K562 (cell line): ENCODE data around the gene CACNA2D4. TPM values are rescaled to one million over a fixed set of nuclear protein-coding genes. Genes with fewer than 3 reads are reported as not detected.

Experiments used
- ATAC-seq: fragments of 200-7000 bp; cut with Tn5 transposase; 3 replicates; pipeline ENCODE4 v1.9.1; 2020; ENCODE audit warnings: moderate library complexity
- BruUV-seq: library from RNA; stranded (reverse); fragments of 400-500 nt; replicated peaks from 2 replicates; lab custom pipeline; 2021; lab: Mats Ljungman, UMichigan
- CTCF ChIA-PET: fragments of 300-600 bp; formaldehyde crosslinking; extraction: SDS; loops from one replicate; lab custom pipeline; 2021; ENCODE audit warnings: low intra/inter-chr PET ratio; lab: Yijun Ruan, JAX
- POLR2A ChIA-PET: fragments of 300-600, 350-650 bp; sonication (Branson Sonifier 250); formaldehyde crosslinking; extraction: SDS; loops from one replicate; lab custom pipeline; 2021; ENCODE audit warnings: antibody characterized with exemption, inconsistent platforms; lab: Yijun Ruan, JAX
- DNase-seq, 4 experiments: peaks; one replicate each; pipeline versions ENCODE4 v3.0.0 to v3.0.0-alpha.2; 2011 to 2018; ENCODE audit warnings: low spot score in 3 of 4, mixed read lengths in 3 of 4; ENCODE audit errors: extremely low read depth in 1 of 4
- FAIRE-seq: peaks from 2 replicates; lab custom pipeline; 2011; peaks lifted over from hg19 to GRCh38; lab: Jason Lieb, UNC
- H2AFZ ChIP-seq: 2 replicates; pipeline ENCODE4 v1.6.0; 2011; ENCODE audit warnings: low read depth, low read length, control low read depth, inconsistent platforms
- H3K27ac ChIP-seq: fragments of 200-600 bp; 3 replicates; pipeline ENCODE4 v1.8.0; 2011; ENCODE audit warnings: low read depth, mild to moderate bottlenecking, control low read depth, inconsistent platforms, low read length, moderate library complexity, mixed read lengths; ENCODE audit errors: extremely low read depth
- H3K27me3 ChIP-seq, 2 experiments: fragments of 300-600 bp in 1 of 2; 2 replicates in 1 of 2; 3 replicates in 1 of 2; pipeline versions ENCODE4 v1.6.0 to v1.8.0; 2011; ENCODE audit warnings: inconsistent platforms in 2 of 2, low read length in 2 of 2, mild to moderate bottlenecking in 1 of 2, mixed read lengths in 1 of 2, moderate library complexity in 1 of 2; ENCODE audit not compliant: control insufficient read depth in 2 of 2, insufficient read depth in 2 of 2
- H3K36me3 ChIP-seq: fragments of 300-600 bp; 3 replicates; pipeline ENCODE4 v1.8.0; 2011; ENCODE audit warnings: mild to moderate bottlenecking, low read length, inconsistent platforms; ENCODE audit not compliant: control insufficient read depth, insufficient read depth
- H3K4me1 ChIP-seq, 2 experiments: fragments of 200-600 bp in 1 of 2; replicated peaks in 1 of 2; 2 replicates in 1 of 2; 3 replicates in 1 of 2; pipeline versions ENCODE4 v1.5.1 to v1.8.0; 2011; ENCODE audit warnings: inconsistent platforms in 2 of 2, low read length in 2 of 2, mild to moderate bottlenecking in 1 of 2, mixed read lengths in 1 of 2, moderate library complexity in 1 of 2; ENCODE audit not compliant: control insufficient read depth in 2 of 2, insufficient read depth in 2 of 2
- H3K4me2 ChIP-seq: 2 replicates; pipeline ENCODE4 v1.6.1; 2011; ENCODE audit warnings: low read length, control low read depth, inconsistent platforms, mixed read lengths; ENCODE audit not compliant: insufficient read depth
- H3K4me3 ChIP-seq: fragments of 200-600 bp; sonication (generic), shearing (Covaris generic); 2 replicates; pipeline ENCODE4 v1.5.1; 2016; ENCODE audit warnings: control low read depth, inconsistent platforms
- H3K79me2 ChIP-seq: fragments of 200-600 bp; 3 replicates; pipeline ENCODE4 v1.8.0; 2011; ENCODE audit warnings: low read length, inconsistent platforms; ENCODE audit not compliant: control insufficient read depth, insufficient read depth
- H3K9ac ChIP-seq, 2 experiments: 2 replicates each; pipeline versions ENCODE4 v1.6.0 to v1.6.1; 2011; ENCODE audit warnings: low read depth in 2 of 2, low read length in 2 of 2, control low read depth in 1 of 2, inconsistent platforms in 1 of 2, mild to moderate bottlenecking in 1 of 2, mixed read lengths in 1 of 2; ENCODE audit not compliant: insufficient read depth in 1 of 2
- H3K9me1 ChIP-seq: one replicate; pipeline ENCODE4 v1.6.0; 2011; ENCODE audit warnings: inconsistent platforms, mild to moderate bottlenecking, low read length, moderate library complexity; ENCODE audit not compliant: control insufficient read depth, insufficient read depth
- H3K9me3 ChIP-seq: replicated peaks from 2 replicates; pipeline ENCODE4 v1.5.1; 2011; ENCODE audit warnings: low read depth, low read length, inconsistent platforms; ENCODE audit not compliant: control insufficient read depth, insufficient read depth
- H4K20me1 ChIP-seq: replicated peaks from 2 replicates; pipeline ENCODE4 v1.6.1; 2011; ENCODE audit warnings: low read length, inconsistent platforms, mixed read lengths; ENCODE audit not compliant: control insufficient read depth, insufficient read depth
- ADNP ChIP-seq: fragments of 200-800 bp; sonication (Bioruptor generic); IDR thresholded peaks from 2 replicates; pipeline ENCODE4 v1.6.1; 2016; ENCODE audit warnings: missing genetic modification characterization, missing compliant biosample characterization
- ARID1B ChIP-seq: fragments of 450-650 bp; IDR thresholded peaks from 2 replicates; pipeline ENCODE4 v1.6.1; 2016; ENCODE audit warnings: antibody characterized with exemption, mild to moderate bottlenecking, inconsistent platforms
- BHLHE40 ChIP-seq: IDR thresholded peaks from 2 replicates; pipeline ENCODE4 v1.6.1; 2011; ENCODE audit warnings: low read length, improper control_type of control experiment
- GATAD2B ChIP-seq: fragments of 450-650 bp; IDR thresholded peaks from 2 replicates; pipeline ENCODE4 v1.6.1; 2017; ENCODE audit warnings: mild to moderate bottlenecking, borderline replicate concordance
- HDAC1 ChIP-seq, 2 experiments: fragments of 450-650 bp; IDR thresholded peaks; 2 replicates each; pipeline ENCODE4 v1.6.1; 2016 to 2017; ENCODE audit warnings: inconsistent platforms in 1 of 2, mild to moderate bottlenecking in 1 of 2, moderate library complexity in 1 of 2
- MECOM ChIP-seq: fragments of 250-450 bp; sonication (Bioruptor Pico); IDR thresholded peaks from 2 replicates; pipeline ENCODE4 v1.8.0; 2022; ENCODE audit warnings: inconsistent platforms
- PRPF4 ChIP-seq: fragments of 200-400 bp; formaldehyde crosslinking; IDR thresholded peaks from one replicate; pipeline ENCODE4 v1.6.1; 2017; ENCODE audit warnings: low read length, low read depth, mild to moderate bottlenecking; ENCODE audit not compliant: insufficient read depth, poor library complexity, severe bottlenecking
- SREBF2 ChIP-seq: sonication (generic); formaldehyde crosslinking; IDR thresholded peaks from 2 replicates; pipeline ENCODE4 v1.4.0; 2020; ENCODE audit warnings: mild to moderate bottlenecking, missing genetic modification reagents
- TCF3 ChIP-seq: sonication (generic); formaldehyde crosslinking; IDR thresholded peaks from 2 replicates; pipeline ENCODE4 v1.4.0; 2020; ENCODE audit warnings: mild to moderate bottlenecking, missing genetic modification reagents
- ZFP1 ChIP-seq: fragments of 450-650 bp; formaldehyde crosslinking; IDR thresholded peaks from 2 replicates; pipeline ENCODE4 v1.4.0; 2020; ENCODE audit warnings: mild to moderate bottlenecking, mixed read lengths
- ZNF282 ChIP-seq: sonication (generic); formaldehyde crosslinking; IDR thresholded peaks from 2 replicates; pipeline ENCODE4 v1.8.1; 2023; ENCODE audit warnings: missing genetic modification reagents
- ZNF436 ChIP-seq: fragments of 250-450, 450-650 bp; sonication (Bioruptor Pico); formaldehyde crosslinking; IDR thresholded peaks from 2 replicates; pipeline ENCODE4 v1.7.0; 2020; ENCODE audit warnings: mild to moderate bottlenecking
- WGBS: fragments of 100-300 bp; shearing (Covaris generic); methylation state at CpG from one replicate; pipeline ENCODE4 v1.1.6; 2016; ENCODE audit warnings: low coverage, mixed read lengths; ENCODE audit not compliant: insufficient coverage; ENCODE audit errors: missing lambda C conversion rate; 5-methylcytosine and 5-hydroxymethylcytosine counted together
- in situ Hi-C: fragments of 300-500 bp; cut with MboI; formaldehyde crosslinking; loops from 4 replicates; pipeline ENCODE4 v1.15.0; 2018; ENCODE audit warnings: inconsistent platforms, mixed read lengths
- intact Hi-C: fragments of 100-400 bp; cut with micrococcal nuclease; formaldehyde crosslinking; loops from 2 replicates; pipeline ENCODE4 v1.14.2; 2022
- polyA plus RNA-seq, 8 experiments: library from polyadenylated mRNA; depleted of rRNA in 4 of 8; stranded (reverse) in 5 of 8; unstranded in 3 of 8; fragments of >200 nt; fragmentation: Nextera tagmentation in 2 of 8; fragmentation: Illumina TruSeq in 1 of 8; extraction: Ambion mirVana in 2 of 8; extraction: Trizol in 1 of 8; gene quantifications; 2 replicates each; pipeline versions ENCODE4 v1.2.1 to v1.2.3, GENCODE V29; 2011 to 2014; ENCODE audit warnings: inconsistent platforms in 1 of 8, missing spikeins in 1 of 8
- total RNA-seq, 7 experiments: library from RNA; depleted of rRNA in 6 of 7; stranded (reverse); fragments of >200 nt in 6 of 7; fragmentation: Illumina TruSeq in 2 of 7; extraction: Trizol in 2 of 7; gene quantifications; 2 replicates each; pipeline versions ENCODE4 v1.2.1 to v1.2.3, GENCODE V29; 2011 to 2021; ENCODE audit warnings: low replicate concordance in 1 of 7
- TF ChIP-seq, protein P1 (sequence below): fragments of 250-450 bp; sonication (Bioruptor Pico); IDR thresholded peaks from 2 replicates; pipeline ENCODE4 v1.8.0; 2021; ENCODE audit warnings: moderate library complexity, mild to moderate bottlenecking, inconsistent platforms
- TF ChIP-seq, protein P2 (sequence below): fragments of 200-800 bp; sonication (Bioruptor generic); IDR thresholded peaks from 2 replicates; pipeline ENCODE4 v1.6.1; 2017; ENCODE audit warnings: missing genetic modification characterization, missing compliant biosample characterization
- TF ChIP-seq, protein P3 (sequence below): IDR thresholded peaks from 2 replicates; pipeline ENCODE4 v1.6.1; 2011; ENCODE audit warnings: borderline replicate concordance, low read depth, mild to moderate bottlenecking, moderate library complexity, low read length; ENCODE audit not compliant: insufficient read depth, poor library complexity, severe bottlenecking
- TF ChIP-seq, protein P4 (sequence below): sonication (generic); formaldehyde crosslinking; IDR thresholded peaks from 2 replicates; pipeline ENCODE4 v1.8.1; 2023; ENCODE audit warnings: mild to moderate bottlenecking, missing genetic modification reagents

Gene CACNA2D4
- total and polyA plus RNA-seq, 9 of the 15 experiments (the other 6 are each of a cell fraction or from before 2014, with no cell fraction given) = 0.04 to 0.69 (median 0.40) TPM; not detected in 3

DNA sequence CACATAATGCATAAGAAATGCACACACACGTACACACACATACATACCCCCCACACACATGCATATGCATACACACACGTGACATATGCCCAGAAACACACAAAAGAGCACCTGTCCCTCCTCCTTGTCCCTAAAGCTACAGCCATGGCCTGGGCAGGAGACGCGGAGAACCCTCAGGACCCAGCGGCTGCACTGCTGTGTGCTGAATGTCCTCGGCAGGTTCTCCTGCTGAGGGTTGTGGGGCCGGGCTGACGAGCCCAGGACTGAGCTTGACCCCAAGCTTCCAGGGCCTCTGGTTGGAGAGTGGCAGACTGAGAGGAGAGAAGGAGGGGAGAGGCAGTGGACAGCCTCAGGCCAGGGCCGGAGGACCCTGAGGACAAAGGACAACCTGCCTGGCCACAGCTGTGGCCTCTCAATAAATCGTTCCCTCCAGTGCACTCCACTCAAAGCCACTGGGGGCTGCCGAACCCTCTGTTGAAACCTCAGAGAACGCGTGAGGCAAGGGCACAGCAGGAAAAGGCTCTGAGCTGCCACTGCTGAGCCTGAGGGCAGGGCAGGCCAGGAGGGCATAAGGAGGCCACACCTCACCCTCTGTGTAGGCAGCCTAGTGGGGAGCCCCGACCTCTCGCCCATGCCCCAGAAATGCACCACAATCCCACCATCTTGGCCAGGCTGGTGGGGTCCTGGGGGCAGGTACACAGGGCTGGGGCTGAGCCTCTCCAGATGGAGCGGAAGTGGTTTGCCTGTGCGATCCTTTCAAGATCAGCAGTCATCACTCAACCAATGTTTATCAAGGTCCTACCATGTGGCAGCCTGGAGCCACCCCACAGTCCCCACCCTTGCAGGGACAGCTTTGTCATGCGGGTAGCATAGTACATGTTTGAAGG lies 3.1 kb downstream of the CACNA2D4 start:
- no TSS peak for BruUV-seq
- POLR2A ChIA-PET = interaction anchor here (0.6 kb wide), 1 partner anchor 310 kb away, joined by 3 read pairs; no protein-coding TSS in a partner anchor
- FAIRE-seq (peak; percentile 15), ATAC-seq (peak; percentile 41), DNase-seq (peak; percentile 39 to 48 (median 42))
- Histone ChIP-seq H3K9ac (no peak overlapping the region), H3K36me3 (no peaks in the 10 kb centered on the region), H3K27ac (no peak overlapping the region), H3K9me1 (no peaks in the 10 kb centered on the region), H3K4me2 (no peak overlapping the region), H3K9me3 (no peaks in the 10 kb centered on the region), H3K4me1 (peaks cover 36 to 39% of the 10 kb centered on the region in 2 experiments), H3K79me2 (no peaks in the 10 kb centered on the region), H2AFZ (peak overlapping the region; percentile 81), H3K4me3 (no peak overlapping the region), H3K27me3 (no peaks in the 10 kb centered on the region), H4K20me1 (no peaks in the 10 kb centered on the region)
- in situ Hi-C loops (no loop called here), intact Hi-C loops (loop anchor here (10.0 kb wide), 1 partner anchor 101 kb away; no protein-coding TSS in a partner anchor)
- CTCF ChIA-PET = no interaction called here
- WGBS = 61% methylated on average over 15 of the region's 18 CpGs
- TF ChIP-seq ARID1B (0 out of 2 replicates have a peak, but pooled peaks have one; percentile 21), ADNP (tag) (no peak), MECOM (no peak), GATAD2B (no peak), ZNF436 (CRISPR knock-in tag) (no peak), ZNF282 (no peak), SREBF2 (CRISPR knock-in tag) (no peak), BHLHE40 (no peak), HDAC1 (IDR thresholded peaks at IDR 0.05) (no peak), TCF3 (CRISPR knock-in tag) (peak; percentile 62; the same call in 1 of the 2 replicates), PRPF4 (no peak), ZFP1 (CRISPR knock-in tag) (no peak)
- TF ChIP-seq, protein P1, sequence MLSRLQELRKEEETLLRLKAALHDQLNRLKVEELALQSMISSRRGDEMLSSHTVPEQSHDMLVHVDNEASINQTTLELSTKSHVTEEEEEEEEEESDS (CRISPR knock-in tag) = no peak
- TF ChIP-seq, protein P2, sequence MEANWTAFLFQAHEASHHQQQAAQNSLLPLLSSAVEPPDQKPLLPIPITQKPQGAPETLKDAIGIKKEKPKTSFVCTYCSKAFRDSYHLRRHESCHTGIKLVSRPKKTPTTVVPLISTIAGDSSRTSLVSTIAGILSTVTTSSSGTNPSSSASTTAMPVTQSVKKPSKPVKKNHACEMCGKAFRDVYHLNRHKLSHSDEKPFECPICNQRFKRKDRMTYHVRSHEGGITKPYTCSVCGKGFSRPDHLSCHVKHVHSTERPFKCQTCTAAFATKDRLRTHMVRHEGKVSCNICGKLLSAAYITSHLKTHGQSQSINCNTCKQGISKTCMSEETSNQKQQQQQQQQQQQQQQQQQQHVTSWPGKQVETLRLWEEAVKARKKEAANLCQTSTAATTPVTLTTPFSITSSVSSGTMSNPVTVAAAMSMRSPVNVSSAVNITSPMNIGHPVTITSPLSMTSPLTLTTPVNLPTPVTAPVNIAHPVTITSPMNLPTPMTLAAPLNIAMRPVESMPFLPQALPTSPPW = peak; percentile 39; the same call in 1 of the 2 replicates
- TF ChIP-seq, protein P3, sequence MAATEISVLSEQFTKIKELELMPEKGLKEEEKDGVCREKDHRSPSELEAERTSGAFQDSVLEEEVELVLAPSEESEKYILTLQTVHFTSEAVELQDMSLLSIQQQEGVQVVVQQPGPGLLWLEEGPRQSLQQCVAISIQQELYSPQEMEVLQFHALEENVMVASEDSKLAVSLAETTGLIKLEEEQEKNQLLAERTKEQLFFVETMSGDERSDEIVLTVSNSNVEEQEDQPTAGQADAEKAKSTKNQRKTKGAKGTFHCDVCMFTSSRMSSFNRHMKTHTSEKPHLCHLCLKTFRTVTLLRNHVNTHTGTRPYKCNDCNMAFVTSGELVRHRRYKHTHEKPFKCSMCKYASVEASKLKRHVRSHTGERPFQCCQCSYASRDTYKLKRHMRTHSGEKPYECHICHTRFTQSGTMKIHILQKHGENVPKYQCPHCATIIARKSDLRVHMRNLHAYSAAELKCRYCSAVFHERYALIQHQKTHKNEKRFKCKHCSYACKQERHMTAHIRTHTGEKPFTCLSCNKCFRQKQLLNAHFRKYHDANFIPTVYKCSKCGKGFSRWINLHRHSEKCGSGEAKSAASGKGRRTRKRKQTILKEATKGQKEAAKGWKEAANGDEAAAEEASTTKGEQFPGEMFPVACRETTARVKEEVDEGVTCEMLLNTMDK = no peak
- TF ChIP-seq, protein P4, sequence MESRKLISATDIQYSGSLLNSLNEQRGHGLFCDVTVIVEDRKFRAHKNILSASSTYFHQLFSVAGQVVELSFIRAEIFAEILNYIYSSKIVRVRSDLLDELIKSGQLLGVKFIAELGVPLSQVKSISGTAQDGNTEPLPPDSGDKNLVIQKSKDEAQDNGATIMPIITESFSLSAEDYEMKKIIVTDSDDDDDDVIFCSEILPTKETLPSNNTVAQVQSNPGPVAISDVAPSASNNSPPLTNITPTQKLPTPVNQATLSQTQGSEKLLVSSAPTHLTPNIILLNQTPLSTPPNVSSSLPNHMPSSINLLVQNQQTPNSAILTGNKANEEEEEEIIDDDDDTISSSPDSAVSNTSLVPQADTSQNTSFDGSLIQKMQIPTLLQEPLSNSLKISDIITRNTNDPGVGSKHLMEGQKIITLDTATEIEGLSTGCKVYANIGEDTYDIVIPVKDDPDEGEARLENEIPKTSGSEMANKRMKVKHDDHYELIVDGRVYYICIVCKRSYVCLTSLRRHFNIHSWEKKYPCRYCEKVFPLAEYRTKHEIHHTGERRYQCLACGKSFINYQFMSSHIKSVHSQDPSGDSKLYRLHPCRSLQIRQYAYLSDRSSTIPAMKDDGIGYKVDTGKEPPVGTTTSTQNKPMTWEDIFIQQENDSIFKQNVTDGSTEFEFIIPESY (CRISPR knock-in tag) = no peak
